Activated CD4-positive, alpha-beta T cell treated with anti-CD3 and anti-CD28 coated beads, Interleukin-2, amount 50 U/mL, for 48 hours (primary cell): ENCODE measurements around the gene NGB.
"Not testable (repeated sequence)": the region's sequence is repeated elsewhere in the genome, so short reads cannot be mapped to it uniquely, and the experiment has no call there.

ENCODE experiments used
- DNase-seq, 2 experiments: peaks; one replicate each; pipeline ENCODE4 v3.0.0-alpha.2; 2020

NGB gene

GRCh38 chr14:77290705-77291104 lies 19.7 kb upstream of the NGB start:
- DNase-seq, result no peak

- no peak for DNase-seq
Measured at GRCh38 chr14:77286576-77286975, 15.6 kb upstream of the NGB start.

GRCh38 chr14:77284466-77284865 lies 13.5 kb upstream of the NGB start:
- DNase-seq, result no peak

GRCh38 chr14:77284066-77284465 lies 13.1 kb upstream of the NGB start:
- DNase-seq, result no peak

GRCh38 chr14:77281852-77282410 lies 10.9 kb upstream of the NGB start:
- no peak for DNase-seq

- DNase-seq, result not testable (repeated sequence)
Measured at GRCh38 chr14:77280921-77281320, 9.9 kb upstream of the NGB start.

GRCh38 chr14:77279719-77280118 lies 8.7 kb upstream of the NGB start:
- no peak for DNase-seq

- no peak for DNase-seq
Measured at GRCh38 chr14:77278461-77279230, 7.6 kb upstream of the NGB start.

GRCh38 chr14:77276959-77277358 lies 6.0 kb upstream of the NGB start:
- no peak for DNase-seq

GRCh38 chr14:77276295-77276935 lies 5.4 kb upstream of the NGB start:
- DNase-seq, result no peak

GRCh38 chr14:77275601-77276017 lies 4.6 kb upstream of the NGB start:
- no peak for DNase-seq

GRCh38 chr14:77275041-77275580 lies 4.1 kb upstream of the NGB start:
- no peak for DNase-seq

- no peak for DNase-seq
Measured at GRCh38 chr14:77273796-77274195, 2.8 kb upstream of the NGB start.

GRCh38 chr14:77272261-77272660 lies 1.3 kb upstream of the NGB start:
- DNase-seq, result no peak

GRCh38 chr14:77270361-77271112 lies 469 bp downstream of the NGB start:
- DNase-seq, result no peak

GRCh38 chr14:77268989-77269600 lies 1.9 kb downstream of the NGB start:
- no peak for DNase-seq

- DNase-seq, result no peak
Measured at GRCh38 chr14:77267937-77268699, 2.9 kb downstream of the NGB start.

- no peak for DNase-seq
Measured at GRCh38 chr14:77266336-77266735, 4.7 kb downstream of the NGB start.

- no peak for DNase-seq
Measured at GRCh38 chr14:77265561-77266335, 5.3 kb downstream of the NGB start.

- DNase-seq, result no peak
Measured at GRCh38 chr14:77265187-77265515, 5.9 kb downstream of the NGB start.

- DNase-seq, result no peak
Measured at GRCh38 chr14:77264466-77265186, 6.4 kb downstream of the NGB start.
